NT2/D1 (cell line): ENCODE measurements around the gene TEX22.

ENCODE experiments used
- SUZ12 ChIP-seq: IDR thresholded peaks from 2 replicates; pipeline ENCODE4 v1.6.1; 2011; ENCODE audit not compliant: insufficient read length, insufficient read depth; ENCODE audit errors: extremely low read depth
- YY1 ChIP-seq: IDR thresholded peaks from 2 replicates; pipeline ENCODE4 v1.6.1; 2011; ENCODE audit not compliant: insufficient read length, insufficient read depth
- ZNF274 ChIP-seq: IDR thresholded peaks from 2 replicates; pipeline ENCODE4 v1.6.1; 2011; ENCODE audit warnings: mild to moderate bottlenecking, low read depth, low read length

DNA sequence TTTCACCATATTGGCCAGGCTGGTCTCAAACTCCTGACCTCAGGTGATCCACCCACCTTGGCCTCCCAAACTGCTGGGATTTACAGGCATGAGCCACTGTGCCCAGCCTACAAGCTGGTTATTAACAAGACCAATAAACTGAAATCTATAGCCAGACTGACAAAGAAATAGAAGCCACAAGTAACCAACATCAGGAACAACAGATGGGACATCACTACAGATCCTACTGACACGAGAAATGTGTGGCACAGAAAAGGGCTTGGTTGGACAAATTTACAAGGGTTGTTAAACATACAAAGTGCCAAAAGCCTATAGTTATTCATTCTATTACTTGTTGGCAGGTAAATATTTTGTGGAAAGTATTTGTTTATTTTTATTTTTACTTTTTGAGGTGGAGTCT is 32.9 kb downstream of the TEX22 start:
- TF ChIP-seq SUZ12, result no peak
- TF ChIP-seq YY1, result no peak
- TF ChIP-seq ZNF274, result no peak
